Measurements from ENCODE around the gene MRPS16.

Gene MRPS16

GRCh38 chr10:73209705-73210104 is 42.7 kb downstream of the MRPS16 start:
- intact Hi-C loops (cut with DNase I): no loop called here
- no peak for DNase-seq

GRCh38 chr10:73207883-73208282 is 44.6 kb downstream of the MRPS16 start:
- intact Hi-C loops (cut with DNase I): no loop called here
- DNase-seq: no peak

GRCh38 chr10:73206385-73206784 is 46.1 kb downstream of the MRPS16 start:
- DNase-seq: no peak
- intact Hi-C loops (cut with DNase I): no loop called here

GRCh38 chr10:73205890-73206289 is 46.6 kb downstream of the MRPS16 start:
- intact Hi-C loops (cut with DNase I): no loop called here
- DNase-seq: no peak

GRCh38 chr10:73205081-73205480 is 47.4 kb downstream of the MRPS16 start:
- no peak for DNase-seq
- intact Hi-C loops (cut with DNase I): no loop called here

Measured in posterior cingulate gyrus (tissue), 11 donors.